Tibial nerve (tissue), 4 donors: Measurements from ENCODE around the gene PAK1. TPM values are rescaled to one million over a fixed set of nuclear protein-coding genes. Genes with fewer than 3 reads are reported as not detected.

Experiments
- DNase-seq, 2 donors: peaks; one replicate each; pipeline ENCODE4 v3.0.0-alpha.2; 2019; ENCODE audit warnings: low spot score in 2 of 2
- H3K27ac ChIP-seq, 4 donors: fragments of 200-600 bp; sonication (generic) in 3 of 4; one replicate each; pipeline ENCODE4 v1.5.1; 2017 to 2019; ENCODE audit warnings: mild to moderate bottlenecking in 1 of 4
- H3K27me3 ChIP-seq, 2 donors: fragments of 200-600 bp; sonication (generic) in 1 of 2; one replicate each; pipeline versions ENCODE4 v1.5.1 to v1.6.0; 2017 to 2019
- H3K36me3 ChIP-seq, 3 donors: fragments of 200-600 bp; sonication (generic); one replicate each; pipeline ENCODE4 v1.5.1; 2018 to 2019
- H3K4me1 ChIP-seq, 4 donors: fragments of 200-600 bp; sonication (generic) in 3 of 4; one replicate each; pipeline ENCODE4 v1.5.1; 2017 to 2019
- H3K4me3 ChIP-seq, 4 donors: fragments of 200-600 bp; sonication (generic) in 3 of 4; one replicate each; pipeline ENCODE4 v1.5.1; 2017 to 2019; ENCODE audit warnings: mild to moderate bottlenecking in 1 of 4, moderate library complexity in 1 of 4
- H3K9me3 ChIP-seq, 4 donors: fragments of 200-600 bp; sonication (generic) in 3 of 4; one replicate each; pipeline ENCODE4 v1.5.1; 2017 to 2019
- CTCF ChIP-seq, 5 experiments: fragments of 200-600 bp in 3 of 5; fragments of 450-650 bp in 2 of 5; sonication (generic) in 3 of 5; IDR thresholded peaks; one replicate each; pipeline ENCODE4 v1.5.1; 2016 to 2019; ENCODE audit warnings: antibody characterized with exemption in 5 of 5, mild to moderate bottlenecking in 3 of 5, moderate library complexity in 2 of 5
- EP300 ChIP-seq, 2 donors: sonication (generic); formaldehyde crosslinking; IDR thresholded peaks; one replicate each; pipeline ENCODE4 v1.6.1; 2017; ENCODE audit warnings: antibody characterized with exemption in 2 of 2, mild to moderate bottlenecking in 1 of 2
- POLR2A ChIP-seq, 2 donors: fragments of 450-650 bp; IDR thresholded peaks; one replicate each; pipeline ENCODE4 v1.6.1; 2017; ENCODE audit warnings: antibody characterized with exemption in 2 of 2, mild to moderate bottlenecking in 2 of 2, moderate library complexity in 2 of 2
- WGBS, 2 donors: methylation state at CpG; one replicate each; pipeline ENCODE4 v1.1.5; 2018; 5-methylcytosine and 5-hydroxymethylcytosine counted together
- total RNA-seq, 4 donors: library from RNA; depleted of rRNA; stranded (reverse); fragments of >200 nt; gene quantifications; one replicate each; pipeline ENCODE4 v1.1.0, GENCODE V29; 2016

PAK1 gene
- total RNA-seq, 4 donors from 2014 or later: 13.9 to 28.5 (median 25.4) TPM

- Histone ChIP-seq H3K27ac (no peak overlapping the region), H3K36me3 (no peaks in the 10 kb centered on the region), H3K9me3 (no peaks in the 10 kb centered on the region), H3K4me1 (no peaks in the 10 kb centered on the region), H3K4me3 (no peak overlapping the region), H3K27me3 (no peaks in the 10 kb centered on the region)
- DNase-seq: no peak
- 81 to 96% methylated on average over 1 of the region's 1 CpG for WGBS, 2 donors
- TF ChIP-seq POLR2A (IDR thresholded peaks at IDR 0.05) (no peak), EP300 (IDR thresholded peaks at IDR 0.05) (no peak), CTCF (IDR thresholded peaks at IDR 0.05) (no peak)
Measured at GRCh38 chr11:77428598-77428997, 45.3 kb downstream of the PAK1 start.

- TF ChIP-seq POLR2A (IDR thresholded peaks at IDR 0.05): no peak
- no peak for TF ChIP-seq CTCF (IDR thresholded peaks at IDR 0.05)
- no peak for TF ChIP-seq EP300 (IDR thresholded peaks at IDR 0.05)
- WGBS, 2 donors: 90 to 92% methylated on average over 4 of the region's 4 CpGs
- Histone ChIP-seq H3K4me1 (no peaks in the 10 kb centered on the region), H3K36me3 (no peaks in the 10 kb centered on the region), H3K27me3 (no peaks in the 10 kb centered on the region), H3K4me3 (no peak overlapping the region), H3K27ac (no peak overlapping the region), H3K9me3 (no peaks in the 10 kb centered on the region)
- no peak for DNase-seq
Measured at GRCh38 chr11:77425346-77425745, 48.5 kb downstream of the PAK1 start.

- no peak overlapping the region for H3K4me3 ChIP-seq
- TF ChIP-seq EP300 (IDR thresholded peaks at IDR 0.05) (no peak), CTCF (IDR thresholded peaks at IDR 0.05) (no peak), POLR2A (IDR thresholded peaks at IDR 0.05) (no peak)
- H3K4me1 ChIP-seq: no peaks in the 10 kb centered on the region
- 78 to 84% methylated on average over 3 of the region's 3 CpGs for WGBS, 2 donors
- H3K9me3 ChIP-seq: no peaks in the 10 kb centered on the region
- H3K27ac ChIP-seq: no peak overlapping the region
- H3K36me3 ChIP-seq: no peaks in the 10 kb centered on the region
- H3K27me3 ChIP-seq: no peaks in the 10 kb centered on the region
- DNase-seq: no peak
Measured at GRCh38 chr11:77424644-77425043, 49.2 kb downstream of the PAK1 start.

GRCh38 chr11:77423624-77424023, 50.3 kb downstream of the PAK1 start:
- TF ChIP-seq EP300 (IDR thresholded peaks at IDR 0.05): no peak
- TF ChIP-seq CTCF (IDR thresholded peaks at IDR 0.05): no peak
- TF ChIP-seq POLR2A (IDR thresholded peaks at IDR 0.05): no peak
- no peak overlapping the region for H3K27ac ChIP-seq
- no peak overlapping the region for H3K4me3 ChIP-seq
- H3K4me1 ChIP-seq: no peaks in the 10 kb centered on the region
- H3K27me3 ChIP-seq: no peaks in the 10 kb centered on the region
- no peaks in the 10 kb centered on the region for H3K36me3 ChIP-seq
- no peaks in the 10 kb centered on the region for H3K9me3 ChIP-seq
- no peak for DNase-seq

DNA sequence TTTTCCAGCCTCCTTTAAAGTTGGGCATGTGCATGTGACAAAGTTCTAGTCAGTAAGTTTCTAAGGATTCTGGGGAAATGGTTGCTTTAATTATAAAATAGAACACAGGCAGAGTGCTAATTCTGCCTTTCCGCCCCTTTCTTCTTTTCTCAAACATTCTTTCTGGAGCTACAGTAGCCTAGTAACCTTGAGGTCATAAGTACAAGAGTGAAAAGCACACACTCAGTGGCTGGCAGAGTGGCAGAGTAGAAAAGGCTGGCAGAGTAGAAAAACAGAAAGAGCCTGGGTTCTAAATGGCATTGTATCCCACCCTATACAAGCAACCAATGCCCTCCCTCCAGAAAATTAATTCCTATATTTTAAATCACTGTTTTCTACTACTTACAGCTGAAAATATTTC, 51.2 kb downstream of the PAK1 start:
- no peak for DNase-seq
- Histone ChIP-seq H3K27me3 (no peaks in the 10 kb centered on the region), H3K27ac (no peak overlapping the region), H3K36me3 (no peaks in the 10 kb centered on the region), H3K9me3 (no peaks in the 10 kb centered on the region), H3K4me3 (no peak overlapping the region), H3K4me1 (no peaks in the 10 kb centered on the region)
- WGBS, 2 donors: 54 to 55% methylated on average over 1 of the region's 1 CpG
- TF ChIP-seq EP300 (IDR thresholded peaks at IDR 0.05) (no peak), CTCF (IDR thresholded peaks at IDR 0.05) (no peak), POLR2A (IDR thresholded peaks at IDR 0.05) (no peak)
